K562 (cell line): ENCODE data around the gene TTC32. TPM values are rescaled to one million over a fixed set of nuclear protein-coding genes. Genes with fewer than 3 reads are reported as not detected.

Source experiments
- ARID4B ChIP-seq: sonication (generic); formaldehyde crosslinking; IDR thresholded peaks from 2 replicates; pipeline ENCODE4 v1.8.0; 2022; ENCODE audit warnings: mild to moderate bottlenecking, missing genetic modification reagents
- ATF3 ChIP-seq, 2 experiments: fragments of 450-650 bp in 1 of 2; sonication (generic) in 1 of 2; formaldehyde crosslinking in 1 of 2; IDR thresholded peaks in 1 of 2; conservative IDR thresholded peaks in 1 of 2; 2 replicates each; pipeline versions ENCODE4 v1.6.1 to v1.8.1; 2016 to 2023; ENCODE audit warnings: mild to moderate bottlenecking in 2 of 2, moderate library complexity in 2 of 2, inconsistent platforms in 1 of 2, missing genetic modification reagents in 1 of 2
- ATF7 ChIP-seq: fragments of 450-650 bp; IDR thresholded peaks from 2 replicates; pipeline ENCODE4 v1.7.1; 2014; ENCODE audit warnings: mild to moderate bottlenecking, moderate library complexity
- BCOR ChIP-seq: fragments of 450-650 bp; IDR thresholded peaks from 2 replicates; pipeline ENCODE4 v1.6.1; 2016
- CXXC5 ChIP-seq: fragments of 250-450 bp; sonication (Bioruptor Pico); IDR thresholded peaks from 2 replicates; pipeline ENCODE4 v1.8.0; 2022; ENCODE audit warnings: inconsistent platforms, mild to moderate bottlenecking, moderate library complexity
- ELF2 ChIP-seq: fragments of 250-450 bp; sonication (Bioruptor Pico); IDR thresholded peaks from 2 replicates; pipeline ENCODE4 v1.5.0; 2021; ENCODE audit warnings: mild to moderate bottlenecking
- FOSL1 ChIP-seq: fragments of 200-800 bp; sonication (Bioruptor generic); conservative IDR thresholded peaks from 2 replicates; pipeline ENCODE4 v1.6.1; 2016; ENCODE audit warnings: missing genetic modification characterization, missing compliant biosample characterization
- FOXJ3 ChIP-seq: sonication (generic); formaldehyde crosslinking; IDR thresholded peaks from 2 replicates; pipeline ENCODE4 v1.4.0; 2020; ENCODE audit warnings: mild to moderate bottlenecking, missing genetic modification reagents
- JUND ChIP-seq, 2 experiments: IDR thresholded peaks; 2 replicates in 1 of 2; 3 replicates in 1 of 2; pipeline ENCODE4 v1.6.1; 2011; ENCODE audit warnings: borderline replicate concordance in 2 of 2, low read depth in 2 of 2, low read length in 2 of 2, improper control_type of control experiment in 1 of 2, missing biosample characterization in 1 of 2, missing genetic modification characterization in 1 of 2, missing genetic modification reagents in 1 of 2
- MAZ ChIP-seq, 2 experiments: fragments of 450-650 bp in 1 of 2; sonication (generic) in 1 of 2; formaldehyde crosslinking; IDR thresholded peaks in 1 of 2; conservative IDR thresholded peaks in 1 of 2; 2 replicates each; pipeline versions ENCODE4 v1.4.0 to v1.5.0; 2020; ENCODE audit warnings: mild to moderate bottlenecking in 1 of 2, missing genetic modification reagents in 1 of 2
- RNF2 ChIP-seq: sonication (generic); IDR thresholded peaks from 2 replicates; pipeline ENCODE4 v1.6.1; 2016
- TARDBP ChIP-seq: fragments of 450-650 bp; IDR thresholded peaks from 2 replicates; pipeline ENCODE4 v1.6.1; 2016
- TCF7 ChIP-seq: sonication (generic); IDR thresholded peaks from 2 replicates; pipeline ENCODE4 v1.6.1; 2016; ENCODE audit warnings: antibody characterized with exemption, borderline replicate concordance
- ZBTB17 ChIP-seq: fragments of 450-650 bp; formaldehyde crosslinking; IDR thresholded peaks from 2 replicates; pipeline ENCODE4 v1.4.0; 2020; ENCODE audit warnings: mild to moderate bottlenecking
- ZFP1 ChIP-seq: fragments of 450-650 bp; formaldehyde crosslinking; IDR thresholded peaks from 2 replicates; pipeline ENCODE4 v1.4.0; 2020; ENCODE audit warnings: mild to moderate bottlenecking, mixed read lengths
- ZNF274 ChIP-seq: IDR thresholded peaks from 2 replicates; pipeline ENCODE4 v1.6.1; 2011; ENCODE audit warnings: low read depth, mild to moderate bottlenecking, low read length, moderate library complexity, borderline replicate concordance
- polyA plus RNA-seq, 8 experiments: library from polyadenylated mRNA; depleted of rRNA in 4 of 8; stranded (reverse) in 5 of 8; unstranded in 3 of 8; fragments of >200 nt; fragmentation: Nextera tagmentation in 2 of 8; fragmentation: Illumina TruSeq in 1 of 8; extraction: Ambion mirVana in 2 of 8; extraction: Trizol in 1 of 8; gene quantifications; 2 replicates each; pipeline versions ENCODE4 v1.2.1 to v1.2.3, GENCODE V29; 2011 to 2014; ENCODE audit warnings: inconsistent platforms in 1 of 8, missing spikeins in 1 of 8
- total RNA-seq, 7 experiments: library from RNA; depleted of rRNA in 6 of 7; stranded (reverse); fragments of >200 nt in 6 of 7; fragmentation: Illumina TruSeq in 2 of 7; extraction: Trizol in 2 of 7; gene quantifications; 2 replicates each; pipeline versions ENCODE4 v1.2.1 to v1.2.3, GENCODE V29; 2011 to 2021; ENCODE audit warnings: low replicate concordance in 1 of 7
- TF ChIP-seq, protein P1 (sequence below): fragments of 450-650 bp; formaldehyde crosslinking; IDR thresholded peaks from 2 replicates; pipeline ENCODE4 v1.4.0; 2022; ENCODE audit warnings: mild to moderate bottlenecking, moderate library complexity

The TTC32 gene
- total and polyA plus RNA-seq, 9 of the 15 experiments (the other 6 are each of a cell fraction or from before 2014, with no cell fraction given) = 27.6 to 71.4 (median 52.6) TPM

DNA sequence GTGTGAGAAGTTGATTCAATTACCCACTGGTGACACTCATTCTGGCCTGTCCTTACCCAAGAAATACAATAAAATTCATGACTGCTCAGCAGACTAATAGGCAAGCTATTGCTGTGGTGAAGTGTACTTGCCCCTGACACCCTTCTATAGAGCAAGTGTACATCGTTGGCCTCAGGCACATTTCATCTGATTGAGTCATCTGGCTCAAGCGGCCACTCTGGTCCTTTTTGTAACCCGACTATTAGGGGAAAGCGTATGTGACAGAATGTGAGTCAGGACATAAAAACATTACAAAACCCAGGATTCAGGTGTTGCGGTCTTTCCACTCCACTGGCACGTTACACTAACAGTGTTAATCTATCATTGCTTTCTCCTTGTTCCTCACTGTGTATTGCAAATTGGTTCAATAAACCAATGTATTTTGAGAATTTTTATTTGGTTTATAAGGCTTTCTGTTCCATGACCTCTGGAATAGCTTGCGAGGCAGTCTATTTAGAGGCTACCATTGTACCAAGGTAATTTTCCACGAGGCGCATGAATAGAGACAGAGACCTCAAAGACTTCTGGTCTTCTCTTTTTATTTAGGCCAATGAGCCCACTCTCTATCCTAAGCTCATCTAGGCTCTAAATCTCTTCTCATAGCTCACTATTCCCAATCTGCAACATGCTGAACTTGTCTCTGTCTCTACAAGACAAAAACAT lies 10.2 kb upstream of the TTC32 start (continued):
- no peak for TF ChIP-seq FOXJ3 (CRISPR knock-in tag)
- TF ChIP-seq CXXC5 = peak; percentile 22; the same call in 1 of the 2 replicates
- TF ChIP-seq ARID4B (CRISPR knock-in tag) = no peak
- TF ChIP-seq ZFP1 (CRISPR knock-in tag) = no peak
- peak; percentile 56; the same call in 1 of the 2 replicates for TF ChIP-seq ATF3 (IDR thresholded peaks at IDR 0.05)
- TF ChIP-seq ATF3 (CRISPR knock-in tag; conservative IDR thresholded peaks at IDR 0.05) = no peak
- TF ChIP-seq BCOR = no peak
- TF ChIP-seq ATF7 = peak; percentile 42; the same call in 1 of the 2 replicates
- no peak for TF ChIP-seq TCF7
- TF ChIP-seq RNF2 = no peak
- TF ChIP-seq JUND (IDR thresholded peaks at IDR 0.05; ENCODE audit: borderline replicate concordance, low read depth, low read length) = peak; percentile 31; the same call in 1 of the 2 replicates
- TF ChIP-seq JUND (tag; IDR thresholded peaks at IDR 0.05; ENCODE audit: borderline replicate concordance, low read depth, low read length) = no peak
- TF ChIP-seq, protein P1, sequence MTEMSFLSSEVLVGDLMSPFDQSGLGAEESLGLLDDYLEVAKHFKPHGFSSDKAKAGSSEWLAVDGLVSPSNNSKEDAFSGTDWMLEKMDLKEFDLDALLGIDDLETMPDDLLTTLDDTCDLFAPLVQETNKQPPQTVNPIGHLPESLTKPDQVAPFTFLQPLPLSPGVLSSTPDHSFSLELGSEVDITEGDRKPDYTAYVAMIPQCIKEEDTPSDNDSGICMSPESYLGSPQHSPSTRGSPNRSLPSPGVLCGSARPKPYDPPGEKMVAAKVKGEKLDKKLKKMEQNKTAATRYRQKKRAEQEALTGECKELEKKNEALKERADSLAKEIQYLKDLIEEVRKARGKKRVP = peak; percentile 65
- TF ChIP-seq MAZ (CRISPR knock-in tag; conservative IDR thresholded peaks at IDR 0.05 in 1 of 2, IDR thresholded peaks at IDR 0.05 in 1 of 2) = 0 out of 4 replicates have a peak, but pooled peaks of 1 of the 2 experiments have one; percentile 21
- TF ChIP-seq ZBTB17 (CRISPR knock-in tag) = no peak
- TF ChIP-seq TARDBP = no peak
- no peak for TF ChIP-seq ZNF274
- TF ChIP-seq FOSL1 (tag) = peak; percentile 22; the same call in 1 of the 2 replicates
- no peak for TF ChIP-seq ELF2
